GM21825 (cell line): ENCODE measurements around the gene IL1RL2.

Experiments
- ATAC-seq: cut with Tn5 transposase; IDR thresholded peaks from one replicate; pipeline ENCODE4 v1.9.1; 2021; ENCODE audit warnings: mild to moderate bottlenecking, moderate library complexity; ENCODE audit not compliant: unreplicated experiment

Gene IL1RL2

GRCh38 chr2:102262216-102263129 lies 75.7 kb downstream of the IL1RL2 start:
- ATAC-seq = no peak

GRCh38 chr2:102264952-102265351 lies 78.1 kb downstream of the IL1RL2 start:
- ATAC-seq = no peak

- ATAC-seq = no peak
Observed at GRCh38 chr2:102266204-102266603, 79.4 kb downstream of the IL1RL2 start.

GRCh38 chr2:102267774-102268173 lies 81.0 kb downstream of the IL1RL2 start:
- ATAC-seq = no peak

GRCh38 chr2:102268510-102269199 lies 81.8 kb downstream of the IL1RL2 start:
- no peak for ATAC-seq

GRCh38 chr2:102269200-102269524 lies 82.3 kb downstream of the IL1RL2 start:
- no peak for ATAC-seq

GRCh38 chr2:102271844-102272243 lies 85.0 kb downstream of the IL1RL2 start:
- no peak for ATAC-seq

- ATAC-seq = no peak
Observed at GRCh38 chr2:102273619-102274211, 86.9 kb downstream of the IL1RL2 start.

- no peak for ATAC-seq
Observed at GRCh38 chr2:102276549-102277201, 89.9 kb downstream of the IL1RL2 start.

- no peak for ATAC-seq
Observed at GRCh38 chr2:102277202-102277700, 90.4 kb downstream of the IL1RL2 start.

- ATAC-seq = no peak
Observed at GRCh38 chr2:102278720-102279390, 92.0 kb downstream of the IL1RL2 start.

GRCh38 chr2:102279391-102279735 lies 92.5 kb downstream of the IL1RL2 start:
- ATAC-seq = no peak

- no peak for ATAC-seq
Observed at GRCh38 chr2:102282678-102283091, 95.9 kb downstream of the IL1RL2 start.

GRCh38 chr2:102283996-102284395 lies 97.2 kb downstream of the IL1RL2 start:
- no peak for ATAC-seq

GRCh38 chr2:102284611-102285010 lies 97.8 kb downstream of the IL1RL2 start:
- ATAC-seq = no peak

GRCh38 chr2:102285368-102285767 lies 98.5 kb downstream of the IL1RL2 start:
- no peak for ATAC-seq

GRCh38 chr2:102286041-102286440 lies 99.2 kb downstream of the IL1RL2 start:
- ATAC-seq = no peak

- no peak for ATAC-seq
Observed at GRCh38 chr2:102289129-102289528, 102.3 kb downstream of the IL1RL2 start.
